IMR-90 (cell line): Measurements from ENCODE around the gene ZC2HC1C. TPM values are rescaled to one million over a fixed set of nuclear protein-coding genes. Genes with fewer than 3 reads are reported as not detected.
A peak's percentile ranks its signal among the peaks of the same experiment; 100 is the strongest.

Source experiments
- ATAC-seq: fragments of 200-7000 bp; cut with Tn5 transposase; 2 replicates; pipeline ENCODE4 v1.9.1; 2020; ENCODE audit warnings: low read depth, mild to moderate bottlenecking, moderate library complexity
- BruUV-seq: library from RNA; stranded (reverse); fragments of 400-500 nt; replicated peaks from 2 replicates; lab custom pipeline; 2021; lab: Mats Ljungman, UMichigan
- CTCF ChIA-PET: fragments of 300-600 bp; formaldehyde crosslinking; extraction: SDS; loops from one replicate; lab custom pipeline; 2021; ENCODE audit warnings: antibody characterized with exemption; lab: Yijun Ruan, JAX
- POLR2A ChIA-PET: fragments of 300-600 bp; sonication (Branson Sonifier 250); formaldehyde crosslinking; loops from one replicate; lab custom pipeline; 2022; ENCODE audit warnings: antibody characterized with exemption; ENCODE audit not compliant: unreplicated experiment; lab: Charles Lee
- DNase-seq: peaks from one replicate; pipeline ENCODE4 v3.0.0; 2013
- H2AFZ ChIP-seq: replicated peaks from 2 replicates; pipeline ENCODE3; 2013; ENCODE audit warnings: low read length, mild to moderate bottlenecking; ENCODE audit not compliant: poor library complexity
- H2AK5ac ChIP-seq: 2 replicates; pipeline ENCODE4 v1.6.1; 2013; ENCODE audit warnings: low read depth, low read length, inconsistent platforms
- H2AK9ac ChIP-seq: replicated peaks from 2 replicates; pipeline ENCODE3; 2013; ENCODE audit warnings: mild to moderate bottlenecking, low read depth, low read length, moderate library complexity; ENCODE audit not compliant: poor library complexity
- H2BK120ac ChIP-seq: 2 replicates; pipeline ENCODE4 v1.6.1; 2013; ENCODE audit warnings: low read depth, low read length, inconsistent platforms
- H2BK15ac ChIP-seq: 3 replicates; pipeline ENCODE4 v1.6.1; 2013; ENCODE audit warnings: low read depth, low read length, inconsistent platforms
- H2BK20ac ChIP-seq: 2 replicates; pipeline ENCODE4 v1.6.1; 2013; ENCODE audit warnings: low read depth, mild to moderate bottlenecking, inconsistent platforms, low read length, moderate library complexity
- H2BK5ac ChIP-seq: 2 replicates; pipeline ENCODE4 v1.6.1; 2013; ENCODE audit warnings: mild to moderate bottlenecking, low read depth, low read length, inconsistent platforms; ENCODE audit not compliant: poor library complexity, severe bottlenecking
- H3K14ac ChIP-seq: replicated peaks from 2 replicates; pipeline ENCODE4 v1.6.1; 2013; ENCODE audit warnings: low read depth, low read length, inconsistent platforms
- H3K18ac ChIP-seq: 2 replicates; pipeline ENCODE4 v1.6.1; 2013; ENCODE audit warnings: low read depth, low read length, control low read depth
- H3K23ac ChIP-seq: 2 replicates; pipeline ENCODE4 v1.6.1; 2013; ENCODE audit warnings: low read depth, low read length, inconsistent platforms
- H3K27ac ChIP-seq: 2 replicates; pipeline ENCODE4 v1.5.1; 2013; ENCODE audit warnings: mild to moderate bottlenecking, control low read depth, low read length; ENCODE audit not compliant: insufficient read depth
- H3K27me3 ChIP-seq: 2 replicates; pipeline ENCODE4 v1.6.1; 2013; ENCODE audit warnings: low read length; ENCODE audit not compliant: control insufficient read depth, insufficient read depth
- H3K36me3 ChIP-seq: 2 replicates; pipeline ENCODE4 v1.6.1; 2013; ENCODE audit warnings: low read length, mixed read lengths; ENCODE audit not compliant: control insufficient read depth, insufficient read depth
- H3K4ac ChIP-seq: 2 replicates; pipeline ENCODE4 v1.6.1; 2013; ENCODE audit warnings: low read depth, low read length, inconsistent platforms
- H3K4me1 ChIP-seq: 2 replicates; pipeline ENCODE4 v1.6.1; 2013; ENCODE audit warnings: low read length, mixed read lengths; ENCODE audit not compliant: control insufficient read depth, insufficient read depth
- H3K4me2 ChIP-seq: 2 replicates; pipeline ENCODE4 v1.6.1; 2013; ENCODE audit warnings: low read depth, mild to moderate bottlenecking, control low read depth, low read length, moderate library complexity
- H3K4me3 ChIP-seq: 2 replicates; pipeline ENCODE4 v1.5.1; 2013; ENCODE audit warnings: low read depth, mild to moderate bottlenecking, control low read depth, low read length, moderate library complexity; ENCODE audit not compliant: insufficient read depth
- H3K56ac ChIP-seq: 2 replicates; pipeline ENCODE4 v1.6.1; 2013; ENCODE audit warnings: low read length, inconsistent platforms; ENCODE audit not compliant: insufficient read depth; ENCODE audit errors: extremely low read depth
- H3K79me1 ChIP-seq, 2 experiments: 2 replicates each; pipeline ENCODE4 v1.6.1; 2013; ENCODE audit warnings: low read length in 2 of 2, inconsistent platforms in 1 of 2, low read depth in 1 of 2
- H3K9ac ChIP-seq: 2 replicates; pipeline ENCODE4 v1.6.1; 2013; ENCODE audit warnings: low read depth, low read length, control low read depth
- H3K9me1 ChIP-seq: 2 replicates; pipeline ENCODE4 v1.6.1; 2013; ENCODE audit warnings: low read length, inconsistent platforms; ENCODE audit not compliant: insufficient read depth
- H3K9me3 ChIP-seq: 2 replicates; pipeline ENCODE4 v1.6.1; 2013; ENCODE audit warnings: low read length; ENCODE audit not compliant: control insufficient read depth, insufficient read depth
- H4K20me1 ChIP-seq: 2 replicates; pipeline ENCODE4 v1.6.1; 2013; ENCODE audit warnings: low read length, inconsistent platforms; ENCODE audit not compliant: insufficient read depth
- H4K5ac ChIP-seq: 2 replicates; pipeline ENCODE4 v1.6.1; 2013; ENCODE audit warnings: mild to moderate bottlenecking, low read depth, low read length, control low read depth
- H4K8ac ChIP-seq, 2 experiments: 2 replicates each; pipeline ENCODE4 v1.6.1; 2013; ENCODE audit warnings: low read depth in 2 of 2, low read length in 2 of 2, control low read depth in 1 of 2, inconsistent platforms in 1 of 2
- H4K91ac ChIP-seq: 2 replicates; pipeline ENCODE4 v1.6.1; 2013; ENCODE audit warnings: low read depth, low read length, inconsistent platforms; ENCODE audit not compliant: insufficient read depth
- BHLHE40 ChIP-seq: fragments of 150-350 bp; IDR thresholded peaks from 2 replicates; pipeline ENCODE4 v1.6.1; 2016; ENCODE audit warnings: mild to moderate bottlenecking, low read depth, low read length
- CEBPB ChIP-seq: IDR thresholded peaks from 2 replicates; pipeline ENCODE4 v1.6.1; 2012; ENCODE audit warnings: low read depth, low read length, improper control_type of control experiment
- CHD1 ChIP-seq: IDR thresholded peaks from 2 replicates; pipeline ENCODE4 v1.6.1; 2012; ENCODE audit warnings: low read depth, low read length, improper control_type of control experiment
- MAFK ChIP-seq: IDR thresholded peaks from 2 replicates; pipeline ENCODE4 v1.6.1; 2012; ENCODE audit warnings: low read depth, low read length, improper control_type of control experiment
- MAZ ChIP-seq: IDR thresholded peaks from 2 replicates; pipeline ENCODE4 v1.6.1; 2012; ENCODE audit warnings: low read depth, mild to moderate bottlenecking, low read length, improper control_type of control experiment, moderate library complexity, borderline replicate concordance
- MXI1 ChIP-seq: IDR thresholded peaks from 2 replicates; pipeline ENCODE4 v1.6.1; 2012; ENCODE audit warnings: low read depth, mild to moderate bottlenecking, low read length, moderate library complexity, borderline replicate concordance
- NFE2L2 ChIP-seq: fragments of 150-350 bp; IDR thresholded peaks from 2 replicates; pipeline ENCODE4 v1.6.1; 2016; ENCODE audit warnings: low read depth, mild to moderate bottlenecking, low read length
- POLR2A ChIP-seq: IDR thresholded peaks from 2 replicates; pipeline ENCODE4 v1.6.1; 2012; ENCODE audit warnings: mild to moderate bottlenecking, low read depth, low read length
- RAD21 ChIP-seq: IDR thresholded peaks from 2 replicates; pipeline ENCODE4 v1.6.1; 2012; ENCODE audit warnings: low read length, improper control_type of control experiment
- RCOR1 ChIP-seq: IDR thresholded peaks from 2 replicates; pipeline ENCODE4 v1.6.1; 2012; ENCODE audit warnings: mild to moderate bottlenecking, low read length, improper control_type of control experiment; ENCODE audit not compliant: insufficient replicate concordance
- SMC3 ChIP-seq: fragments of 150-350 bp; IDR thresholded peaks from 2 replicates; pipeline ENCODE4 v1.6.1; 2016; ENCODE audit warnings: low read depth, mild to moderate bottlenecking, antibody characterized with exemption, low read length, moderate library complexity
- WGBS, 2 experiments: methylation state at CpG; one replicate each; pipeline versions ENCODE4 v1.1.5 to v1.1.7; 2013; ENCODE audit warnings: missing lambda C conversion rate in 2 of 2; ENCODE audit not compliant: insufficient read length in 1 of 2; ENCODE audit errors: extremely low coverage in 2 of 2; 5-methylcytosine and 5-hydroxymethylcytosine counted together
- dilution Hi-C: fragments of 300-500 bp; cut with HindIII; formaldehyde crosslinking; loops from one replicate; pipeline ENCODE4 v1.14.3; 2018; ENCODE audit warnings: low sequenced_read_pairs; ENCODE audit not compliant: unreplicated experiment
- in situ Hi-C: fragments of 300-500 bp; cut with MboI; formaldehyde crosslinking; loops from 3 replicates; pipeline ENCODE4 v1.14.3; 2019; ENCODE audit warnings: low sequenced_read_pairs, inconsistent platforms, mixed read lengths
- intact Hi-C: fragments of 100-400 bp; cut with micrococcal nuclease; formaldehyde crosslinking; loops from 2 replicates; pipeline ENCODE4 v1.10.0; 2022
- polyA plus RNA-seq, 3 experiments: library from polyadenylated mRNA; depleted of rRNA; stranded (reverse); fragments of >200 nt; gene quantifications; 2 replicates each; pipeline ENCODE4 v1.2.3, GENCODE V29; 2012; ENCODE audit warnings: low replicate concordance in 1 of 3
- total RNA-seq: library from RNA; depleted of rRNA; stranded (reverse); fragments of >200 nt; gene quantifications from 2 replicates; pipeline ENCODE4 v1.2.3, GENCODE V29; 2012
- TF ChIP-seq, protein P1 (sequence below): fragments of 150-350 bp; IDR thresholded peaks from 2 replicates; pipeline ENCODE4 v1.6.1; 2017; ENCODE audit warnings: mild to moderate bottlenecking, antibody characterized with exemption, low read length, low read depth
- TF ChIP-seq, protein P2 (sequence below): conservative IDR thresholded peaks from 2 replicates; pipeline ENCODE4 v1.5.1; 2012; ENCODE audit warnings: mild to moderate bottlenecking, low read depth, low read length, improper control_type of control experiment

The ZC2HC1C gene
- total and polyA plus RNA-seq, 2 of the 4 experiments (the other 2 are of a cell fraction) = 0.15 to 0.54 TPM

DNA sequence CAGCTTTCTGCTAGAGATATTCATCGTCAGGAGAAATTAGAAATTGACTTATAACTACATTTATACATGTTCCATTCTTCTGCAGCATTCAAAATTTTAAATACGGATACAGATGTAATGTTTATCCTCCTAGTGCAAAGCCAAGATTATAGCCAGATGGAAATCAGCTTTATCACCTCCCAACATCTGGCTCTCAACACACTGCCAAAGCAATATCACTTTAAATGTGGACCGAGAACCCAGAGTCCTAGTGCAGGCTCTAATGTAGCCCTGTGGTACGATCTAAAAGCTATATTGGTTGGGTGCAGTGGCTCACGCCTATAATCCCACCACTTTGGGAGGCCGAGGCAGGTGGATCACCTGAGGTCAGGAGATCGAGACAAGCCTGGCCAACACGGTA is 24.7 kb upstream of the ZC2HC1C start:
- Histone ChIP-seq H2AFZ (no peak overlapping the region), H3K9ac (no peak overlapping the region), H3K4me3 (no peak overlapping the region), H3K23ac (no peak overlapping the region), H2BK20ac (no peak overlapping the region), H3K27me3 (no peaks in the 10 kb centered on the region), H2AK5ac (no peak overlapping the region), H3K4me1 (peaks cover 17% of the 10 kb centered on the region), H3K27ac (no peak overlapping the region), H2BK15ac (no peak overlapping the region), H3K14ac (no peak overlapping the region), H3K9me1 (peaks cover 16% of the 10 kb centered on the region), H4K5ac (no peak overlapping the region), H4K8ac (no peak overlapping the region), H2AK9ac (no peak overlapping the region), H3K4me2 (peak overlapping the region; percentile 36), H3K79me1 (peaks cover 13 to 33% of the 10 kb centered on the region in 2 experiments; a peak in 2 of 4 replicates), H3K36me3 (no peaks in the 10 kb centered on the region), H3K56ac (no peak overlapping the region), H2BK120ac (no peak overlapping the region), H4K91ac (no peak overlapping the region), H3K9me3 (no peaks in the 10 kb centered on the region), H2BK5ac (no peak overlapping the region), H3K18ac (no peak overlapping the region), H3K4ac (0 out of 2 replicates have a peak overlapping the region, but pooled peaks have one; percentile 0), H4K20me1 (no peaks in the 10 kb centered on the region)
- CTCF ChIA-PET = no interaction called here
- peak; percentile 43 for DNase-seq
- intact Hi-C loops = no loop called here
- in situ Hi-C loops = no loop called here
- no CpG with 5 or more reads among the region's 8 CpGs for WGBS, 2 experiments
- ATAC-seq = no peak
- no TSS peak for BruUV-seq
- TF ChIP-seq CHD1 = no peak
- no peak for TF ChIP-seq BHLHE40
- no peak for TF ChIP-seq SMC3
- no peak for TF ChIP-seq RAD21
- no peak for TF ChIP-seq MAZ
- no peak for TF ChIP-seq MAFK
- TF ChIP-seq, protein P1, sequence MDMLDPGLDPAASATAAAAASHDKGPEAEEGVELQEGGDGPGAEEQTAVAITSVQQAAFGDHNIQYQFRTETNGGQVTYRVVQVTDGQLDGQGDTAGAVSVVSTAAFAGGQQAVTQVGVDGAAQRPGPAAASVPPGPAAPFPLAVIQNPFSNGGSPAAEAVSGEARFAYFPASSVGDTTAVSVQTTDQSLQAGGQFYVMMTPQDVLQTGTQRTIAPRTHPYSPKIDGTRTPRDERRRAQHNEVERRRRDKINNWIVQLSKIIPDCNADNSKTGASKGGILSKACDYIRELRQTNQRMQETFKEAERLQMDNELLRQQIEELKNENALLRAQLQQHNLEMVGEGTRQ = no peak
- TF ChIP-seq, protein P2, sequence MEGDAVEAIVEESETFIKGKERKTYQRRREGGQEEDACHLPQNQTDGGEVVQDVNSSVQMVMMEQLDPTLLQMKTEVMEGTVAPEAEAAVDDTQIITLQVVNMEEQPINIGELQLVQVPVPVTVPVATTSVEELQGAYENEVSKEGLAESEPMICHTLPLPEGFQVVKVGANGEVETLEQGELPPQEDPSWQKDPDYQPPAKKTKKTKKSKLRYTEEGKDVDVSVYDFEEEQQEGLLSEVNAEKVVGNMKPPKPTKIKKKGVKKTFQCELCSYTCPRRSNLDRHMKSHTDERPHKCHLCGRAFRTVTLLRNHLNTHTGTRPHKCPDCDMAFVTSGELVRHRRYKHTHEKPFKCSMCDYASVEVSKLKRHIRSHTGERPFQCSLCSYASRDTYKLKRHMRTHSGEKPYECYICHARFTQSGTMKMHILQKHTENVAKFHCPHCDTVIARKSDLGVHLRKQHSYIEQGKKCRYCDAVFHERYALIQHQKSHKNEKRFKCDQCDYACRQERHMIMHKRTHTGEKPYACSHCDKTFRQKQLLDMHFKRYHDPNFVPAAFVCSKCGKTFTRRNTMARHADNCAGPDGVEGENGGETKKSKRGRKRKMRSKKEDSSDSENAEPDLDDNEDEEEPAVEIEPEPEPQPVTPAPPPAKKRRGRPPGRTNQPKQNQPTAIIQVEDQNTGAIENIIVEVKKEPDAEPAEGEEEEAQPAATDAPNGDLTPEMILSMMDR = no peak
- TF ChIP-seq RCOR1 = no peak
- no peak for TF ChIP-seq MXI1
- no peak for TF ChIP-seq NFE2L2
- TF ChIP-seq CEBPB = no peak
- no peak for TF ChIP-seq POLR2A
- POLR2A ChIA-PET = interaction anchor here (0.7 kb wide), 1 partner anchor 507 kb away, joined by 3 read pairs; no protein-coding TSS in a partner anchor
- dilution Hi-C loops = no loop called here
